D721Med (cell line): Measurements from ENCODE around the gene NKAIN2.

Experiments used
- DNase-seq: peaks from one replicate; pipeline ENCODE4 v3.0.0; 2011; ENCODE audit warnings: low spot score; ENCODE audit not compliant: insufficient read length
- FAIRE-seq: peaks from 2 replicates; lab custom pipeline; 2011; peaks lifted over from hg19 to GRCh38; lab: Jason Lieb, UNC
- TF ChIP-seq, protein P1 (sequence below): IDR thresholded peaks from 2 replicates; pipeline ENCODE4 v1.5.1; 2012; ENCODE audit warnings: mild to moderate bottlenecking, control low read depth; ENCODE audit not compliant: insufficient read depth; ENCODE audit errors: missing control alignments

Gene NKAIN2

DNA sequence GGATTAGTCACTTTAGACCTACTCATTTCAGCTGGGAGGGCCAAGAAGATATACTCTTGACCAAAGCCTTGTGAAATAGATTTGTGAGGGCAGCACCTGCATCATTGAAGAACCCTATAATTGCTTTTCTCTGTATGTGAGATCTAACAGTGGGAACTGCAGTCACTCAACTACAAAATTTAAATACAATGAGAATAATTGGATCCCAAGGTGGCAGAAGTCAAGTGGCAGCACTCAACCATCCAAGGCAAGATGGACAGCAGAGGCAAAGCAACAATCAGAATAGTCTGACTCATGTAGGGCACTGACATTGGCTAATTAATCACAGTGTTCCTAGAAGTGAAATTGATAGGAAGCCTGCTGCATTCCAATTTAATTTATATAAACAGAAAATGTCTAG is 8.9 kb upstream of the NKAIN2 start:
- TF ChIP-seq, protein P1, sequence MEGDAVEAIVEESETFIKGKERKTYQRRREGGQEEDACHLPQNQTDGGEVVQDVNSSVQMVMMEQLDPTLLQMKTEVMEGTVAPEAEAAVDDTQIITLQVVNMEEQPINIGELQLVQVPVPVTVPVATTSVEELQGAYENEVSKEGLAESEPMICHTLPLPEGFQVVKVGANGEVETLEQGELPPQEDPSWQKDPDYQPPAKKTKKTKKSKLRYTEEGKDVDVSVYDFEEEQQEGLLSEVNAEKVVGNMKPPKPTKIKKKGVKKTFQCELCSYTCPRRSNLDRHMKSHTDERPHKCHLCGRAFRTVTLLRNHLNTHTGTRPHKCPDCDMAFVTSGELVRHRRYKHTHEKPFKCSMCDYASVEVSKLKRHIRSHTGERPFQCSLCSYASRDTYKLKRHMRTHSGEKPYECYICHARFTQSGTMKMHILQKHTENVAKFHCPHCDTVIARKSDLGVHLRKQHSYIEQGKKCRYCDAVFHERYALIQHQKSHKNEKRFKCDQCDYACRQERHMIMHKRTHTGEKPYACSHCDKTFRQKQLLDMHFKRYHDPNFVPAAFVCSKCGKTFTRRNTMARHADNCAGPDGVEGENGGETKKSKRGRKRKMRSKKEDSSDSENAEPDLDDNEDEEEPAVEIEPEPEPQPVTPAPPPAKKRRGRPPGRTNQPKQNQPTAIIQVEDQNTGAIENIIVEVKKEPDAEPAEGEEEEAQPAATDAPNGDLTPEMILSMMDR = no peak
- FAIRE-seq = no peak
- DNase-seq = no peak

DNA sequence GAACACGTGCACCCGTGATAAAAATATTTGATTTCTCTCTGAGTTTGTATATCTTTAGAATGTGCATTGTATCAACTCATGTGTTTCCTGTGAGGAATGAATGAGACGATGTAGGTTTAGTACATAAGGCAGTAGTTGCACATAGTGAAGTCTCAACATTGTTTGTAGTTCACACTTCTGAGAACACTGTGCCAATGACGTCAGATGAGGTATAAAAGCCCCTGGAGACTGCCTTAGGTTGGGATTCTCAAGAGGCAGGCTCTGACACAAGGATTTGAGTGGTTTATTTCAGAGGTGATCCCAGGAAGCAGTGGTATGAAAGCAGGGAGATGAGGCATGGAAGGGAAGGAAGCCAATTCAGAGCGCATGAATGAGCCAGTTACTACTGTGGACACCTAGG is 2.6 kb upstream of the NKAIN2 start:
- DNase-seq = no peak
- TF ChIP-seq, protein P1 = no peak
- FAIRE-seq = no peak

DNA sequence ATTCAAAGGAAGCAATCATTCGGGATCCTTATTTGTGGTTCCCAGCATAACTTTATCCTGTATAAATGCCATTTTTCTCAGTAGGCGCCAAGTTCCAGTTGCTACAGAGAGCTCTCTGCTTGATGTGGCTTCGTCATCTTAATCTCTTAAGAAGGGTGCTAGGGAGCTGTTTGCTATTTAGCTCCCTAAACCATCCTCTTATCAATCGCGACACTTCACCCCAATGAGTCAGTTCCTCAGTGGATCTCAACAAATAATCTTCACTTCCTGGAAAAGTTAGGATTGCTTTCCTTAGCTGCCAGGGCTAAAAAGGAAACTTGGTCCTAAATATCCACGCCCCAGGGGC is 1.3 kb upstream of the NKAIN2 start:
- DNase-seq (no peak), FAIRE-seq (no peak)
- TF ChIP-seq, protein P1 = no peak

DNA sequence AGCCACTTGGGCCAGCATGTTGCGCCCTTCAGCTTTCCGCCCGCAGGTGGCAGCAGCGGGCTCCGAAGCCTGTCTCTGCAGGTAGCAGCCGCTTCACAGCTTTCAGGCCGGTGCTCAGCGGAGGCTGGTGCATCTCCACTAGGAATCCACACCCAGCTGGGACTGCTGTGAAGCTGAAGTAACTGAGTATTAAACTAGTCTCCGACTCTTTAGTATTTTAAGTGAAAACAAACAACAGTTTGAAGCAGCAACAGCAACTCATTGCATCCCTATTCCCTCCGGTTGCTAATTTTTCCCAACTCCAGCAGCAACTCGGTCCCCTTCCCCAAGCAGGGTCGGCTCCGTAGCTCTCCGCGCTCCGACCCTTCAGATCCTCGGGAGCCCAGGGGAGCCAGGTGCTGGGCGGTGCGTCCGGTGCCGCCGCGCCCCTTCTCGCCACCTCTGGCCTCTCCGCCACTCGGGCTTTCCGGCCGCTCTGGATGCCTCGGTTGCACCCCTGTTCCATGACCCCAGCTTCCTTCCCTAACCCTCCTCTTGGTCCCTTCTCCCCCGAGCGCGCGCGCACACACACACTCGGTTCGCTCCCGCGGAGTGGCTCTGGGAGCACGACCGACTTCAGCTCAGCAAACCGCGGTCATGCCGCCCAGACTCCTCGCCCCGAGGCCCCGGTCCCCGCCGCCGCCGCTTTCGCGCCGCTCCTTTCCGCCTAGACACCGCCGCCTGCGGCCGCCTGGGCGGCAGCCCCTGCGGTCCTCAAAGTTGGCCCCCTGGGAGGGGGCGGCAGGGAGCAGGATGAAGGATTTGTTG is 765 bp upstream of the NKAIN2 start:
- TF ChIP-seq, protein P1 = peak; percentile 86
- FAIRE-seq = no peak
- DNase-seq = peak; percentile 42

- DNase-seq (no peak), FAIRE-seq (no peak)
- TF ChIP-seq, protein P1 = no peak
These were observed 535 bp downstream of the NKAIN2 start for GRCh38 chr6:123804014-123804786.

- DNase-seq = no peak
- no peak for FAIRE-seq
- TF ChIP-seq, protein P1 = no peak
These were observed 1.3 kb downstream of the NKAIN2 start for GRCh38 chr6:123804787-123805540.
